Omental fat pad (tissue), 4 donors: ENCODE results near the gene EPGN. TPM values are rescaled to one million over a fixed set of nuclear protein-coding genes. Genes with fewer than 3 reads are reported as not detected.

ENCODE experiments used
- ATAC-seq: fragments of 150-250 bp; one replicate; pipeline ENCODE4 v1.9.1; 2016; ENCODE audit warnings: mild to moderate bottlenecking, moderate library complexity; ENCODE audit not compliant: low FRiP score
- DNase-seq: peaks from one replicate; pipeline ENCODE4 v3.0.0-alpha.2; 2019; ENCODE audit warnings: low spot score
- total RNA-seq, 4 donors: library from RNA; depleted of rRNA; stranded (reverse); fragments of >200 nt; gene quantifications; one replicate each; pipeline ENCODE4 v1.1.0, GENCODE V29; 2016
- TF ChIP-seq, protein P1 (sequence below), 3 donors: fragments of 450-650 bp; IDR thresholded peaks; one replicate each; pipeline ENCODE4 v1.5.1; 2016 to 2017; ENCODE audit warnings: antibody characterized with exemption in 3 of 3, mild to moderate bottlenecking in 3 of 3, moderate library complexity in 2 of 3

EPGN gene
- total RNA-seq, 4 donors from 2014 or later = 2.5 to 8.4 TPM; not detected in 2

DNA sequence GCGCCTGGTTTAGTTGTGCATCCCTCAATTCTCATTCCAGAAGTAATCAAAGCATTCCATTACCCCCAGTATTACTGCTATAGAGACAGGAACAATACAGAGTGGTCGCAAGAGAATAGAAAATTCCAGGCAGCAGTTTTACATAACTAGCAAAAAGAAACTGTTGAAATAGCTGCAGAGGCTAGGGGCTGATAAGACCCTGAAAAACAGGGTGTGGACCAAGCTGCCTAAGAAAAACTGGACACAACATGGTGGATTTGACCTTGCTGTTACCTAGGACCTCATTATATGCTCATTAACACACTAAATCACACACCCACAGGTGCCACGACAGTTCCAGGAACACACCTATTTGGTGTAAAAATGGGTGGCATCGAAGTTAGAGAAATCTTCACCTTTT is 15.4 kb downstream of the EPGN start:
- ATAC-seq (no peak), DNase-seq (no peak)
- TF ChIP-seq, protein P1, sequence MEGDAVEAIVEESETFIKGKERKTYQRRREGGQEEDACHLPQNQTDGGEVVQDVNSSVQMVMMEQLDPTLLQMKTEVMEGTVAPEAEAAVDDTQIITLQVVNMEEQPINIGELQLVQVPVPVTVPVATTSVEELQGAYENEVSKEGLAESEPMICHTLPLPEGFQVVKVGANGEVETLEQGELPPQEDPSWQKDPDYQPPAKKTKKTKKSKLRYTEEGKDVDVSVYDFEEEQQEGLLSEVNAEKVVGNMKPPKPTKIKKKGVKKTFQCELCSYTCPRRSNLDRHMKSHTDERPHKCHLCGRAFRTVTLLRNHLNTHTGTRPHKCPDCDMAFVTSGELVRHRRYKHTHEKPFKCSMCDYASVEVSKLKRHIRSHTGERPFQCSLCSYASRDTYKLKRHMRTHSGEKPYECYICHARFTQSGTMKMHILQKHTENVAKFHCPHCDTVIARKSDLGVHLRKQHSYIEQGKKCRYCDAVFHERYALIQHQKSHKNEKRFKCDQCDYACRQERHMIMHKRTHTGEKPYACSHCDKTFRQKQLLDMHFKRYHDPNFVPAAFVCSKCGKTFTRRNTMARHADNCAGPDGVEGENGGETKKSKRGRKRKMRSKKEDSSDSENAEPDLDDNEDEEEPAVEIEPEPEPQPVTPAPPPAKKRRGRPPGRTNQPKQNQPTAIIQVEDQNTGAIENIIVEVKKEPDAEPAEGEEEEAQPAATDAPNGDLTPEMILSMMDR (IDR thresholded peaks at IDR 0.05) = no peak

DNA sequence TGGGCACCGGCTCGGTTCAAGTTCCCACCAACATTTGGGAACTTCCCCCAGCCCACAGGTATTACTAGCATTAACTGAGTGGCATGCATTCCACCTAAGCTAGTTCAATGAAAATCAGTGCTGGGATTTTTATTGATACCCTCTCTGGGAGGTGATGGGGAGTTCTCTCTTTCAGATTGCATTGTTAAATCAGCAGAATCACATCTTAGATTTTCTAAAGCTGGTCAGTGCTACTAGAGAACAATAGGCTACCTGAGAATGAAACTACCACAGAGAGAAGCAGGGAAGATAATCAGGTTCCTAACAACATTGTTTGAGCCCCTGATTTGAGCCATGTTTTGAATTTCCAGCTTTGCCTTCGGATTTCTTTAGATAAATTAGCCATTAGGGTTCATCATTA is 16.0 kb downstream of the EPGN start:
- ATAC-seq (no peak), DNase-seq (no peak)
- TF ChIP-seq, protein P1 (IDR thresholded peaks at IDR 0.05) = no peak

DNA sequence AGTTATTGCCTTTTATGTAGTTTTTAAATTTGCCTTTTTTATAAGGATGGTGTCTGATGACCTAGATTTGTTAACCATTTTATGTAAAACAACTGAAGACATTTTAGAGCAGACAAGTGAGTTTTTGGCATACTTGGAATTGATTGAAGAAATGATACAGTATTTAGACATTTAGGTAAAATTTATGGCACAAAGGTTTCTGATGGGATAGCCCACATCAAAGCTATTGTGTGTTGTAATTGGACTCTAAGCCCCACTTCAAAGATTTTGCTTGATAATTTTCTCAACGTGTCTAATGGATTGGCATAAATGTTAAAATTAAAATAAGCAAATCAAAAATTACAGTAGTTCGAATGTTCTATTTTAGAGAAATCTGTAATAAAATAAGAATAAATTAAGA is 17.6 kb downstream of the EPGN start:
- TF ChIP-seq, protein P1 (IDR thresholded peaks at IDR 0.05) = no peak
- ATAC-seq (no peak), DNase-seq (no peak)

DNA sequence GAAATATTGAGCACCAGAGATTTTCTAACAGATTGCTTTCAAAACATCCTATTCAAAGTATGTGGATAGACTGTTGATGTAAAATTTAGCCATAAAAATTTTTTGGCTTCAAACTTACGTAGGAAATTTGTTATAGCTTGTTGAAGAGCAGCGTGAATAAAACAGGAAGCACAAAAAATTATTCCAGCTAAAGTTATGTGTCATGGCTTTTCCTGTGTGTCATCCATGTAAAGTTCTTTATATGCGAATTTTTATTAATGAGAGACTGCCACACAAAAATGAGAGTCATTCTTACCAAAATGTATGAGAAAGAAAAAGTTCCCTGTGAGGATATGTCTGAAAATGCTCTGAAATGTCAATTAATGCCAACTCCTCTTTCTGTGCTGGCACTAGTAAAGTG is 19.5 kb downstream of the EPGN start:
- TF ChIP-seq, protein P1 (IDR thresholded peaks at IDR 0.05) = no peak
- ATAC-seq (no peak), DNase-seq (no peak)

DNA sequence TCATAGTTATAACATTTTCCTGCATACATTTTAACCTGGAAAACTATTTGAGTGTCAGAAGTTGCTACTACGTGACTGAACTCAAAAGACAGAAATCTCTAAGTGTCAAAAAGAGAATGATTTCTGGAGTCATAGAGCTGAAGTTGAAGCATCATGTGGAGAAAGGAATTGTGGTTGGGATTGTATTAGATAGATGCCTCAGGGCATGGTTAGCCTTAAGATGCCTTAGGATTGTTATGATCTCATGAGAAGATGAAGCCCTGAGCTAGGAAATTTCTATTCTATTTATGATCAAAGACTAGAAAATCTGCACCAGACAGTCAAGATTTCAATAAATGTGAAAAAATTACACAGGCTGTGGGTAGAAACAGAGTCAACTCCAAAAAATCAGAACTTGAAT is 20.2 kb downstream of the EPGN start:
- TF ChIP-seq, protein P1 (IDR thresholded peaks at IDR 0.05) = no peak
- no peak for DNase-seq
- no peak for ATAC-seq

DNA sequence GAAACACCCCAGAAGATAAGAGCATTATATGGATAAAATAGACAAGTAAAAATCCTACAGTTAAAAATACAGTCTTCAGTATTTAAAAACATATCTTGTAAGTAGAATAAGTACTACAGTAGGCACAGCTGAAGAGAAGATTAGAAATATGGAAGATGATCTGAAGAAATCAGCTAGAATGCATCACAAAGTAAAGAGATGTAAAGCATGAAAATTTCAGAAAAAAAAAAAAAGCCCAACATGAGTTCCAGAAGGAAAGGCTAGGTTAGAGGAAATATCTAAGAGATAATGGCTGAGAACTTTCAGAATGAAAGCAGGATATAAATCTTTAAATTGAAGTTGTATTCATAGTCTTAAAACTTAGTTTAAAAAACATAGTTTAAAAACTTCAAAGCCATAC is 21.0 kb downstream of the EPGN start:
- TF ChIP-seq, protein P1 (IDR thresholded peaks at IDR 0.05) = no peak
- no peak for ATAC-seq
- no peak for DNase-seq

DNA sequence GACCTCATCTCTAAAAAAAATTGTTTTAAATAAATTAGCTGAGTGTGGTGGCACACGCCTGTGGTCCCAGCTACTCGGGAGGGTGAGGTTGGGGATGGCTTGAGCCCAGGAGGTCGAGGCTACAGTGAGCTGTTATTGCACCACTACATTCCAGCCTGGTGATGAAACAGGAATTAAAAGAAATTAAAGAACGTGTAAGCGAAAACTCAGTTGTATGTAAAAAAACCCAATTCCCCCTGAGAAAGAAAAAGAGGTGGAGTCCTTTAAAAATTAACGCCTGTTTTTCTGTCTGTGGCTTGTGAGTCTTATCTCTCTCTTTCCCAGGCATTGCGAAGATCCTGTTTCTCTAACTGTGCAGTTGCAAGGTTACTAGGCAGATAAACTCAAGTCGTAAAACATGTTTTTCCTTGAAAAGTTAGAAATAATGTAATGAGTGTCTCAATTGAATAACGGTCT is 22.1 kb downstream of the EPGN start:
- ATAC-seq = no peak
- TF ChIP-seq, protein P1 (IDR thresholded peaks at IDR 0.05) = no peak

More for the DNA sequence above, 22.1 kb downstream of the EPGN start:
- no peak for DNase-seq
